Measurements from ENCODE around the gene TYW5.

Gene TYW5

DNA sequence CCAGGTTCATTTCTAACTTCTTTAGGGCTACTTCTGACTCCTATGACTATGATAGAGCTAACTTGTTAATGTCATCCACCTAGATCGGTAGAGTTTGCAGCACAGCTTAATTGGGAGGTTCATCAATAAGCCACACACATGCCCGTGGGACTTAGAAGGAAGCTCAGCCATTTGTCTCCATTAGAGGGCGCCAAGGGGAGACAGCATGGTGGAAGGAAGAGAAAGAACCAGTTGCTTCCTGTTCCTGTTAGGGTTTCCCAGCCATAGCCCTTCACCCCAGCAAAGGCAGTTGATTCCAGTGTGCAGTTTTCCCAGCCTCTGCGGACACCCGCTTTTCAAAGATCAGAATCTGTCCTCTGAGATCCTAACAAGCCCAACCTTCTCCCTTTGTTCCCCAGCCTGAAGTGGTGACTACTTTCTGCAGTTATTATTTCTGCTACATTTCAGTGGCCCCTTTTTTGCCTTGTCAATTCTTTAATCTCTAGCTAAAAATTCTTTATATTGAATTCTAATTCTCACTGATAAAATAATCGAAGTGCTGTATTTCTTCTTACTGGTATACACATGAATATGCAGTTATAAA is 30.4 kb upstream of the TYW5 start:
- no peak for DNase-seq (ENCODE audit: extremely low spot score)
- CTCF ChIA-PET = interaction anchor here (0.7 to 2.7 kb wide), 12 partner anchors 9 to 718 kb away, joined by 3 to 18 read pairs (median 4); no protein-coding TSS in a partner anchor
- TF ChIP-seq, protein P1, sequence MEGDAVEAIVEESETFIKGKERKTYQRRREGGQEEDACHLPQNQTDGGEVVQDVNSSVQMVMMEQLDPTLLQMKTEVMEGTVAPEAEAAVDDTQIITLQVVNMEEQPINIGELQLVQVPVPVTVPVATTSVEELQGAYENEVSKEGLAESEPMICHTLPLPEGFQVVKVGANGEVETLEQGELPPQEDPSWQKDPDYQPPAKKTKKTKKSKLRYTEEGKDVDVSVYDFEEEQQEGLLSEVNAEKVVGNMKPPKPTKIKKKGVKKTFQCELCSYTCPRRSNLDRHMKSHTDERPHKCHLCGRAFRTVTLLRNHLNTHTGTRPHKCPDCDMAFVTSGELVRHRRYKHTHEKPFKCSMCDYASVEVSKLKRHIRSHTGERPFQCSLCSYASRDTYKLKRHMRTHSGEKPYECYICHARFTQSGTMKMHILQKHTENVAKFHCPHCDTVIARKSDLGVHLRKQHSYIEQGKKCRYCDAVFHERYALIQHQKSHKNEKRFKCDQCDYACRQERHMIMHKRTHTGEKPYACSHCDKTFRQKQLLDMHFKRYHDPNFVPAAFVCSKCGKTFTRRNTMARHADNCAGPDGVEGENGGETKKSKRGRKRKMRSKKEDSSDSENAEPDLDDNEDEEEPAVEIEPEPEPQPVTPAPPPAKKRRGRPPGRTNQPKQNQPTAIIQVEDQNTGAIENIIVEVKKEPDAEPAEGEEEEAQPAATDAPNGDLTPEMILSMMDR (IDR thresholded peaks at IDR 0.05; ENCODE audit: control extremely low read depth, extremely low read depth, low read depth, missing control alignments) = peak; percentile 41
- POLR2A ChIA-PET = no interaction called here

DNA sequence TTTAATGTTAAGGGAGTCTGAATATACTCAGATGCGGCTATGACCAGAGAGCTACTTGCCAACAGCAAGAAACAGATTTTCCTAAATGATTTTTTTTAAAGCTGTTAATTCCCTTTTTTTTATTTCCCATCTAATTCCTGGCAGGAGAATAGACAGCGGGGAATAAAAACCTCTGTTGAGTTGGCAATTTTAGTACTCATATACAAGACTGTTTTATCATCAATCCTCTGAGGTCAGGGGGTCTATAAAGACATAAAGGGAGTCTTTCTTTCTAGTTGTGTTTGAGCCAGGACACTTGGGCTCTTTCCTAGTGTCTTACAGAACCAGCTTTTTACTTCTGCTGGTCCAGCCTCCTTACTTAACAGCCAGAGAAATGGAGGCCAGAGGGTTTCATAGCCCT is 29.5 kb upstream of the TYW5 start:
- TF ChIP-seq, protein P1 (IDR thresholded peaks at IDR 0.05; ENCODE audit: control extremely low read depth, extremely low read depth, low read depth, missing control alignments) = no peak
- ChIA-PET CTCF (interaction anchor here (1.0 to 2.7 kb wide), 8 partner anchors 10 to 719 kb away, joined by 3 to 18 read pairs (median 4); no protein-coding TSS in a partner anchor), POLR2A (no interaction called here)
- DNase-seq (ENCODE audit: extremely low spot score) = no peak

DNA sequence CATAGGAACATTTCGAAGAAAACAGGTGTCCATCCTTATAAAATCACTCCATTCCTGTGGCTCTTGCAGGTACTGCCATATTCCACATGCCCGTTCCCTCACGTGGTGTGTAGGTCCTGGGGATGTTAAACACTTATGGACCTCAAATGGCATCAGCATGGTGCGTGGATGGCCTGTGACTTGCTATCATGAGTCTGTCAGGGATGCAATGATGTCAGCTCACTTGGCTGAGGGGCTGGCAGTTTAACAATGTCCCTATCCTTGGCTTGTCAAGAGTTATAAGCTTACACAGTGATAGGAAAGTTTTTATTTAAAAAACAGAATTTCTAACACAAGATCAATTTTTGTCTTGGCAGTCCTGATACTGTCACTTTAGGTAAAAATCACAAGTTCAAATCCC is 28.9 kb upstream of the TYW5 start:
- POLR2A ChIA-PET = no interaction called here
- CTCF ChIA-PET = interaction anchor here (1.0 to 2.7 kb wide), 6 partner anchors 14 to 720 kb away, joined by 3 to 18 read pairs (median 5); no protein-coding TSS in a partner anchor
- no peak for DNase-seq (ENCODE audit: extremely low spot score)
- TF ChIP-seq, protein P1 (IDR thresholded peaks at IDR 0.05; ENCODE audit: control extremely low read depth, extremely low read depth, low read depth, missing control alignments) = no peak

DNA sequence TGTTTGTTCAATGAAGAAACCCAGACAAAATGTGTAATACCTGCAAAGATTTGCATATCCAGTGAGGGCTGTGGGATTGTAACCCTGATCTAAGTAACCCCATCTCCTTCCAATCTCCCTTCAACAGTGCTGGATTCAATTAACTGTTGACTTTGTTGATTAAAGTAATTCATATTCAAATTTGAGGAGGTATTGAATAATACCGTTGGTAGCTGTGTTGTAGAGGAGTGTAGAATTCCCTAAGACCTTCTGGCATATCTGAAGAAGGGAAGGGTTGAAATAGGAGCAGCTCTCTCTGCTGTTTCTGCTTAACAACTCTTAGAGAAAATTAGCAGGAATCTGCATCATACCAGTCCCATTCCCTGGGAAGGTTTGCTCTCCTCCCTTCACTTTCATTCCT is 28.2 kb upstream of the TYW5 start:
- TF ChIP-seq, protein P1 (IDR thresholded peaks at IDR 0.05; ENCODE audit: control extremely low read depth, extremely low read depth, low read depth, missing control alignments) = no peak
- no peak for DNase-seq (ENCODE audit: extremely low spot score)
- POLR2A ChIA-PET = no interaction called here
- CTCF ChIA-PET = interaction anchor here (1.0 to 1.3 kb wide), 2 partner anchors 20 to 498 kb away, joined by 3 read pairs; no protein-coding TSS in a partner anchor

DNA sequence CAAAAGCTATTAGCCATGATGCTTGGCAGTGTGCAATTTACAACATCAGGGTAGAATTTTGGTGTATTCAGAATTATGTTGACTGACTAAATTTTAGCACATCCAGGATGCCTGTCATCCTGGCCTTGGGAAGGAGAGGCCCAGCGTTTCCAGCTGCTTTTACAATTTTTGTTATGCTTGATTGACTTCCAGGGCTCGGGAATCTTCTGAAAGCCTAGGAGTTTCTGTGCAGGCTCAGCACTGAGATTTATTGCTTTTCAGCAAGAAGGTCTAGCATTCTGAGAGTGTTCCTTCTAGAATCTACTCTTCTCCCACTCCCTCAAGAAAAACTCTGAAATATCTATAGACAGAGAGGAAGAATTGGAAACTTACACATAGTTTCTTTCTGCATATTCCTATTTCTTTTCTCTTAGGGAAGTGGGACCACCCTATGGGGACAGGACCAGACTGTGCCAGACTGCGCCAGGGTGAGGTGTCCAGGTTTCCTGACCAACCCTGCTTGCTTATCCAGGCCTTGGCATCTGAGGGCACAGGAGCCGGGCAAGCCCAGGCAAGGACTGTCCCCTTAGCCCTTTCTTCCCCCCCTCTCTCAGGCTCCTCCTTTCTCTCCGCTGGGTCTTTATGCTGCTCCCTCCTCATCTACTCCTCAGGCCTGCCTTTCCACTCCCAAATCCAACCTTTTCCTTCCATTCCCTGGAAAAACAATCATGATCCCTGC is 27.0 kb upstream of the TYW5 start:
- CTCF ChIA-PET = interaction anchor here (1.0 to 1.5 kb wide), 3 partner anchors 9 to 501 kb away, joined by 3 to 4 read pairs (median 3); no protein-coding TSS in a partner anchor
- POLR2A ChIA-PET = no interaction called here
- TF ChIP-seq, protein P1 (IDR thresholded peaks at IDR 0.05; ENCODE audit: control extremely low read depth, extremely low read depth, low read depth, missing control alignments) = no peak
- DNase-seq (ENCODE audit: extremely low spot score) = no peak

DNA sequence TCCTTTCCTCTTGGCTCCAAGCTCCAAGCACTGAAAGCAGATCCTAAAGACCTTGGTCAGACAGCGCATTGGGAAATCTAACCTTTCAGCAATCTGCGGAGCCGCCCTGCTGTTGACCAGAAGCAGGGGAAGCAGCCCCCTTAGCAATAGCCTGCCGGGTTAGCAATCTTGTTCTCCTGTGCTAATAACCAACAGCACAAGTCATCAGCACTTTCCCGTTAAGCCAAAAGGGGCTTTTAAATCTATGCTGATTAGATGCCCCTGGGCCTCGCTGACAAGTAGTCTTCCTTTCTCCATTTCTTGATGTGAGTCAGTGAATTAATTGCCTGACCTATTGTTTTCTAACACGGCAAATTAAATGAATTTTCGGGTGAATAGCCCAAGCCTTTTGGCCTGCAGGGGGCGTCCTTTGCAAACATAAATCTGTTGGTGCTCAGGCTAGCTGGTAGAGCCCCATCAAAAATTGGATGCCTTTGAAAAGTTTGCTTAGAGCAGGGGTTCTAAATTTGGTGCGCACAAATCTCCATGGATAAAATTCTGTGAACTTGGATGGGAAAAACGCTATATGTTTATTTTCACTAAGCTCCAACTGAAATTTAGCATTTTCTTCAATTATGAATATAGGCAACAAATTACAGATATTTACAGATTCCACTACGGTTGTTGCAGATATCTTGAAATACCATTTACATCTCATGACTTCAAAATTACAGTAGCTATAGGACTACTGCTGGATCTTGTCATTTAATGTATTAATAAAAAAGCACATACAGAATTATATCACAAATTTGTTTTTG is 24.7 kb upstream of the TYW5 start:
- TF ChIP-seq, protein P1 (IDR thresholded peaks at IDR 0.05; ENCODE audit: control extremely low read depth, extremely low read depth, low read depth, missing control alignments) = peak; percentile 82
- peak; percentile 50 for DNase-seq (ENCODE audit: extremely low spot score)
- CTCF ChIA-PET = interaction anchor here (0.7 to 3.4 kb wide), 20 partner anchors 8 to 727 kb away, joined by 3 to 82 read pairs (median 4); no protein-coding TSS in a partner anchor
- POLR2A ChIA-PET = no interaction called here
